Measurements from ENCODE around the gene PRSS12. TPM values are rescaled to one million over a fixed set of nuclear protein-coding genes. Genes with fewer than 3 reads are reported as not detected.

The PRSS12 gene
- total RNA-seq, 1 experiment from 2014 or later, result 11.3 TPM

DNA sequence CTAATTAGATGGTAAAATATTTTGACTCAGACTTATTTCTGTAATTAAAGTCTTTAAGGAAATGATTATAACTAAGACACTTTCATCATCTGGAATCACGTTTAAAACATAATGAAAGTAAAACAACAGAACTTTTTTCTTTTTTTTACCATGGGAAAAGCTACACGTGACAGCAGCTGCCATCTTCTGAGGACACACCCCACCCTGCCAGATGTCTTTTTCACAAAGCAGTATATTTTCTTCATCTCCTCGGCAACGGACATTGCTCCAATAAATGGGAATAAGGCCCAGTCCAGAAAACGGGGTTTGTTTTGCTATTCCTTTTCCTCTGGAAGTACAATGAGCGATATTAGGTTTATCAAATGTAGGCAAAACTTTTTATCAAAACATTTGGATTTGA, 17.5 kb downstream of the PRSS12 start:
- no peak overlapping the region for H3K4me2 ChIP-seq

GRCh38 chr4:118331352-118331751, 21.5 kb downstream of the PRSS12 start:
- BruUV-seq (replicated peaks), result no TSS peak
- Histone ChIP-seq H3K9me3 (ENCODE audit: insufficient read depth, low read depth) (no peaks in the 10 kb centered on the region), H3K27me3 (ENCODE audit: insufficient read depth, low read depth) (no peaks in the 10 kb centered on the region), H3K27ac (no peak overlapping the region), H3K4me2 (no peak overlapping the region), H3K9me2 (ENCODE audit: insufficient read depth) (no peaks in the 10 kb centered on the region), H3K36me3 (ENCODE audit: low read depth) (no peaks in the 10 kb centered on the region), H3K79me2 (ENCODE audit: low read depth) (no peaks in the 10 kb centered on the region), H3F3A (ENCODE audit: insufficient read depth, low read depth) (no peaks in the 10 kb centered on the region), H4K20me1 (ENCODE audit: insufficient read depth) (no peaks in the 10 kb centered on the region), H2AFZ (no peak overlapping the region), H3K4me3 (no peak overlapping the region), H3K4me1 (replicated peaks; ENCODE audit: insufficient read depth) (no peaks in the 10 kb centered on the region)
- intact Hi-C loops (cut with micrococcal nuclease; ENCODE audit: unreplicated experiment), result no loop called here
- POLR2A ChIA-PET (ENCODE audit: unreplicated experiment), result no interaction called here
- CTCF ChIA-PET, result no interaction called here
- no peak for TF ChIP-seq EZH2 (IDR thresholded peaks at IDR 0.05; ENCODE audit: low read depth)
- TF ChIP-seq, protein P1, sequence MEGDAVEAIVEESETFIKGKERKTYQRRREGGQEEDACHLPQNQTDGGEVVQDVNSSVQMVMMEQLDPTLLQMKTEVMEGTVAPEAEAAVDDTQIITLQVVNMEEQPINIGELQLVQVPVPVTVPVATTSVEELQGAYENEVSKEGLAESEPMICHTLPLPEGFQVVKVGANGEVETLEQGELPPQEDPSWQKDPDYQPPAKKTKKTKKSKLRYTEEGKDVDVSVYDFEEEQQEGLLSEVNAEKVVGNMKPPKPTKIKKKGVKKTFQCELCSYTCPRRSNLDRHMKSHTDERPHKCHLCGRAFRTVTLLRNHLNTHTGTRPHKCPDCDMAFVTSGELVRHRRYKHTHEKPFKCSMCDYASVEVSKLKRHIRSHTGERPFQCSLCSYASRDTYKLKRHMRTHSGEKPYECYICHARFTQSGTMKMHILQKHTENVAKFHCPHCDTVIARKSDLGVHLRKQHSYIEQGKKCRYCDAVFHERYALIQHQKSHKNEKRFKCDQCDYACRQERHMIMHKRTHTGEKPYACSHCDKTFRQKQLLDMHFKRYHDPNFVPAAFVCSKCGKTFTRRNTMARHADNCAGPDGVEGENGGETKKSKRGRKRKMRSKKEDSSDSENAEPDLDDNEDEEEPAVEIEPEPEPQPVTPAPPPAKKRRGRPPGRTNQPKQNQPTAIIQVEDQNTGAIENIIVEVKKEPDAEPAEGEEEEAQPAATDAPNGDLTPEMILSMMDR (conservative IDR thresholded peaks at IDR 0.05), result no peak
- no peak for DNase-seq

More for the DNA sequence above, 17.5 kb downstream of the PRSS12 start:
- H3K27ac ChIP-seq, result no peak overlapping the region
- no peaks in the 10 kb centered on the region for H3F3A ChIP-seq (ENCODE audit: insufficient read depth, low read depth)
- H3K9me2 ChIP-seq (ENCODE audit: insufficient read depth), result no peaks in the 10 kb centered on the region
- H3K27me3 ChIP-seq (ENCODE audit: insufficient read depth, low read depth), result no peaks in the 10 kb centered on the region
- BruUV-seq (replicated peaks), result no TSS peak
- intact Hi-C loops (cut with micrococcal nuclease; ENCODE audit: unreplicated experiment), result no loop called here
- no peak overlapping the region for H2AFZ ChIP-seq
- H3K4me3 ChIP-seq, result no peak overlapping the region
- no peaks in the 10 kb centered on the region for H3K36me3 ChIP-seq (ENCODE audit: low read depth)
- no peaks in the 10 kb centered on the region for H3K4me1 ChIP-seq (replicated peaks; ENCODE audit: insufficient read depth)
- CTCF ChIA-PET, result no interaction called here
- POLR2A ChIA-PET (ENCODE audit: unreplicated experiment), result no interaction called here
- no peaks in the 10 kb centered on the region for H4K20me1 ChIP-seq (ENCODE audit: insufficient read depth)
- TF ChIP-seq, protein P1 (conservative IDR thresholded peaks at IDR 0.05), result no peak
- TF ChIP-seq EZH2 (IDR thresholded peaks at IDR 0.05; ENCODE audit: low read depth), result no peak
- DNase-seq, result no peak
- no peaks in the 10 kb centered on the region for H3K9me3 ChIP-seq (ENCODE audit: insufficient read depth, low read depth)
- H3K79me2 ChIP-seq (ENCODE audit: low read depth), result no peaks in the 10 kb centered on the region

DNA sequence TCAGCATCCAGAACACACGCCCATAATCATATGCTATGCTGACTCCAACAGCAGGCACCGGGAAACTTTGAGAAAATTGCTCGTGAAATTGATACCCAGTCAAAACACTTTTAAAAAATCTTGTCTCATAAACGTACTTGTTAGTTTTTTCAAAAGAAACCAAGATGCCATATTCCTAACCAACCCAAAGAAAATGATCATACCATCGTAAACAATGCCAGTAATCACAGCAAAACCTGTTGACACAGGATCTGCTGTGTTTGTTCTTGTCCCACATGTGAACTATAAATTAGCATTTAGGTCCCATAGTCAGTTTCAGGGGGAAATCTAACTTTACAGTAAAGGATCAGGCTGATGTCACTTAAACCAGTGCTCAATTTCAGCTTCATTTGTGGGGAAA, 23.0 kb downstream of the PRSS12 start:
- Histone ChIP-seq H3K4me3 (no peak overlapping the region), H3F3A (ENCODE audit: insufficient read depth, low read depth) (no peaks in the 10 kb centered on the region), H3K4me1 (replicated peaks; ENCODE audit: insufficient read depth) (no peaks in the 10 kb centered on the region), H3K27ac (no peak overlapping the region), H3K4me2 (no peak overlapping the region), H3K9me2 (ENCODE audit: insufficient read depth) (no peaks in the 10 kb centered on the region), H3K9me3 (ENCODE audit: insufficient read depth, low read depth) (no peaks in the 10 kb centered on the region), H3K79me2 (ENCODE audit: low read depth) (no peaks in the 10 kb centered on the region), H4K20me1 (ENCODE audit: insufficient read depth) (no peaks in the 10 kb centered on the region), H3K36me3 (ENCODE audit: low read depth) (no peaks in the 10 kb centered on the region), H2AFZ (no peak overlapping the region), H3K27me3 (ENCODE audit: insufficient read depth, low read depth) (no peaks in the 10 kb centered on the region)
- BruUV-seq (replicated peaks), result no TSS peak
- CTCF ChIA-PET, result no interaction called here
- intact Hi-C loops (cut with micrococcal nuclease; ENCODE audit: unreplicated experiment), result no loop called here
- TF ChIP-seq, protein P1 (conservative IDR thresholded peaks at IDR 0.05), result no peak
- no peak for TF ChIP-seq EZH2 (IDR thresholded peaks at IDR 0.05; ENCODE audit: low read depth)
- DNase-seq, result no peak
- POLR2A ChIA-PET (ENCODE audit: unreplicated experiment), result no interaction called here
